Keratinocyte (primary cell): ENCODE measurements around the gene DAGLA. TPM values are rescaled to one million over a fixed set of nuclear protein-coding genes. Genes with fewer than 3 reads are reported as not detected.

Source experiments
- DNase-seq: peaks from one replicate; pipeline ENCODE4 v3.0.0-alpha.2; 2011; ENCODE audit warnings: low read depth, missing footprints, low spot score
- FAIRE-seq: peaks from 2 replicates; lab custom pipeline; 2011; peaks lifted over from hg19 to GRCh38; lab: Jason Lieb, UNC
- H2AFZ ChIP-seq: 2 replicates; pipeline ENCODE4 v1.6.0; 2012; ENCODE audit warnings: low read length, control low read depth, inconsistent platforms; ENCODE audit not compliant: control insufficient read depth
- H3K27ac ChIP-seq: 2 replicates; pipeline ENCODE4 v1.5.1; 2011; ENCODE audit warnings: low read length; ENCODE audit not compliant: control insufficient read depth, insufficient read depth
- H3K27me3 ChIP-seq: 3 replicates; pipeline ENCODE4 v1.6.0; 2011; ENCODE audit warnings: low read length; ENCODE audit not compliant: control insufficient read depth, insufficient read depth; ENCODE audit errors: extremely low read depth
- H3K36me3 ChIP-seq, 2 experiments: 2 replicates in 1 of 2; 3 replicates in 1 of 2; pipeline ENCODE4 v1.5.1; 2011; ENCODE audit warnings: low read length in 2 of 2, mild to moderate bottlenecking in 1 of 2; ENCODE audit not compliant: control insufficient read depth in 2 of 2, insufficient read depth in 2 of 2; ENCODE audit errors: extremely low read depth in 1 of 2
- H3K4me1 ChIP-seq: 3 replicates; pipeline ENCODE4 v1.5.1; 2011; ENCODE audit warnings: low read length; ENCODE audit not compliant: control insufficient read depth, insufficient read depth; ENCODE audit errors: extremely low read depth
- H3K4me2 ChIP-seq: 3 replicates; pipeline ENCODE4 v1.6.0; 2011; ENCODE audit warnings: low read depth, low read length; ENCODE audit not compliant: control insufficient read depth, insufficient read depth; ENCODE audit errors: extremely low read depth
- H3K4me3 ChIP-seq, 3 experiments: fragments of 200-600 bp in 1 of 3; sonication (generic) in 1 of 3; 2 replicates in 2 of 3; 3 replicates in 1 of 3; pipeline ENCODE4 v1.5.1; 2011 to 2016; ENCODE audit warnings: low read length in 3 of 3, mild to moderate bottlenecking in 3 of 3, control low read depth in 2 of 3, inconsistent platforms in 1 of 3, low read depth in 1 of 3, mixed read lengths in 1 of 3, mixed run types in 1 of 3, moderate library complexity in 1 of 3; ENCODE audit not compliant: control insufficient read depth in 2 of 3, insufficient read depth in 2 of 3; ENCODE audit errors: extremely low read depth in 1 of 3
- H3K79me2 ChIP-seq: 2 replicates; pipeline ENCODE4 v1.6.0; 2012; ENCODE audit warnings: low read length; ENCODE audit not compliant: control insufficient read depth, insufficient read depth
- H3K9ac ChIP-seq: 3 replicates; pipeline ENCODE4 v1.6.0; 2011; ENCODE audit warnings: low read length; ENCODE audit not compliant: control insufficient read depth, insufficient read depth; ENCODE audit errors: extremely low read depth
- H3K9me1 ChIP-seq: 3 replicates; pipeline ENCODE4 v1.6.0; 2011; ENCODE audit warnings: low read length; ENCODE audit not compliant: control insufficient read depth, insufficient read depth; ENCODE audit errors: extremely low read depth
- H3K9me3 ChIP-seq: 2 replicates; pipeline ENCODE4 v1.5.1; 2012; ENCODE audit warnings: low read depth, low read length; ENCODE audit not compliant: control insufficient read depth
- H4K20me1 ChIP-seq: 3 replicates; pipeline ENCODE4 v1.6.0; 2011; ENCODE audit warnings: low read length; ENCODE audit not compliant: control insufficient read depth, insufficient read depth; ENCODE audit errors: extremely low read depth
- CTCF ChIP-seq, 3 experiments: IDR thresholded peaks in 1 of 3; conservative IDR thresholded peaks in 1 of 3; optimal IDR thresholded peaks in 1 of 3; 2 replicates in 2 of 3; 3 replicates in 1 of 3; pipeline versions ENCODE3 to v1.5.1; 2011; ENCODE audit warnings: low read length in 3 of 3, mild to moderate bottlenecking in 3 of 3, moderate library complexity in 2 of 3, control low read depth in 1 of 3, inconsistent platforms in 1 of 3; ENCODE audit not compliant: insufficient read depth in 2 of 3; ENCODE audit errors: extremely low read depth in 1 of 3
- EZH2 ChIP-seq: IDR thresholded peaks from one replicate; pipeline ENCODE4 v1.6.1; 2012; ENCODE audit warnings: inconsistent platforms, mild to moderate bottlenecking, low read length, moderate library complexity
- dilution Hi-C: fragments of 300-500 bp; cut with MboI; formaldehyde crosslinking; loops from one replicate; pipeline ENCODE4 v1.7.0; 2020; ENCODE audit warnings: low sequenced_read_pairs; ENCODE audit not compliant: extremely low pct_ligation_motif_present
- polyA plus RNA-seq, 5 experiments: library from polyadenylated mRNA; depleted of rRNA in 3 of 5; stranded (reverse) in 3 of 5; stranded (forward) in 1 of 5; unstranded in 1 of 5; fragments of >200 nt; gene quantifications; 1 replicate in 1 of 5; 2 replicates in 3 of 5; 3 replicates in 1 of 5; pipeline versions ENCODE4 v1.2.1 to v1.2.3, GENCODE V29; 2011 to 2012; ENCODE audit warnings: missing spikeins in 2 of 5, low read depth in 1 of 5, low replicate concordance in 1 of 5

DAGLA gene
- polyA plus RNA-seq, 1 donor (not counting 4 experiments of a cell fraction or from before 2014, with no cell fraction given) = 0.03 TPM

DNA sequence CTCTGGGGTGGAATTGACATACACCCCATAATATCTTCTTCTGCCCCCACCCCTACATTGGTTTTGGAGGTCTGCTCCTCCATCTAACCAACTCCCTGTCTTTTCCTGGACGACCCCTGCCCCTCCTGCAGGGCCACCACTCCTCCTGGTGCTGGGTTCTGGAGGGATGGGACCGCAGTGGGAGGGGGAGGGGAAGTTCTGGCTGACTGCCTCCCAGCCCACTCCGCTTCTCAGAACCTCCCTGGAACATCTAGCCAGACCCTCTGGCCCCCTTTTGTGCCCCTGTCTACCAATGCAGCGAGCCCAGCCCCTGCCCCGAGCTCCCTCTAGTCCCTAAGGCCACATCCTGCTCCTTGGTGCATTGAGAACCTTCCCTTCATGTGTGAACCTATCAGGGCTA, 73.5 kb downstream of the DAGLA start:
- no peak overlapping the region for H3K27ac ChIP-seq
- no peak for FAIRE-seq
- peaks cover 5% of the 10 kb centered on the region for H4K20me1 ChIP-seq
- H2AFZ ChIP-seq = no peak overlapping the region
- no peak overlapping the region for H3K4me2 ChIP-seq
- H3K27me3 ChIP-seq = peaks cover 27% of the 10 kb centered on the region
- no peak for DNase-seq
- H3K9me1 ChIP-seq = no peaks in the 10 kb centered on the region
- no peaks in the 10 kb centered on the region for H3K79me2 ChIP-seq
- no peak for TF ChIP-seq CTCF (optimal IDR thresholded peaks at IDR 0.05 in 1 of 3, IDR thresholded peaks at IDR 0.05 in 1 of 3, conservative IDR thresholded peaks at IDR 0.05 in 1 of 3; ENCODE audit: extremely low read depth in 1 of 3, insufficient read depth in 2 of 3, low read length in 3 of 3)
- TF ChIP-seq EZH2 = no peak
- no peak overlapping the region for H3K4me3 ChIP-seq
- peaks cover 2% of the 10 kb centered on the region for H3K4me1 ChIP-seq
- H3K9ac ChIP-seq = no peak overlapping the region
- H3K36me3 ChIP-seq = no peaks in the 10 kb centered on the region
- dilution Hi-C loops = no loop called here
- no peaks in the 10 kb centered on the region for H3K9me3 ChIP-seq

DNA sequence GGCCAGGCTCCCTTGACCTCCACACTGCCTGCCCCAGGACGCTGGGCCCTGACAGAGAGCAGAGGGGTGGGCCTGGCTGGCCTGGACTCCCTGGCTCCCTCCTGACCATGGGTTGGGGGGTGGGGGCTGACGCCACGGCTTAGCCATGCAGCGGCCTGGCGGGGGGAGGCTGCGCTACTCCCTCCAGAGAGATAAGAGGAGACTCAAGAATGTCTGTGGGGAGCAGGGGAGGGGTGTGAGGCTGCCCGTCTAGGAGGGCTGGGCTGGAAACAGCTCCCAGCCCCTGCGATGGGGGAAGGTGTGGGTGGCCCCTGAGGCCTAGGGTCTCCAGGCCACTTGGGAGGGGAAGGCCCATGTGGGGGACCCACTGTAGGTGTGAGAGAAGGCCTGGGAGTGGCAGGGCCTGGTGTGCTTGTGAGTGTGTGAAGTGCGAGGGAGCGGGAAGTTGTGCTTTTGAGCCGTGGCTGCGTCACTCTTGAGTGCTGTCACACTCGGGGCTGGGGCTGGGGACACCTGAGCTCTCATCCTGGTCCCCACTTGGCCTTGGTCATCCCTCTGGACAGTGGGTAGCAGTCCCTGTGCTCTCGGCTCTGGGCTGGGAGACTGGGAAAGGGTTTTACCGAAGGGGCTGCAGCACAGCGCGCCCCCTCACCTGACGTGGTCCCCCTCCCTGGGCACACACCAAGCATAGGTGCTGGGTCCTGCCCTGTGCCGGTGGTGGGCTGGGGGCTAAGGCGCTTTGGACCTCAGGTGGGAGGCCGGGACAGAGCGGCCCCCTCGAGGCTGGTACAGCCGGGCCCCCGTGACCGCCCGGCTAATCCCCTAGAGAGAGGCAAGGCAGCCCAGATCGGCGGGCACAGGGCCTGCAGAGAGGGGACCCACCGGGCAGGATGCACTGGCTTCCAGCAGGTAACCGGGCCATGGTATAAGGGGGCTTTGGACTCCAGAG, 74.6 kb downstream of the DAGLA start:
- Histone ChIP-seq H3K4me2 (no peak overlapping the region), H2AFZ (no peak overlapping the region), H3K4me3 (no peak overlapping the region), H3K27me3 (peaks cover 22% of the 10 kb centered on the region), H3K9me3 (no peaks in the 10 kb centered on the region), H3K4me1 (peaks cover 2% of the 10 kb centered on the region), H3K27ac (no peak overlapping the region), H3K36me3 (no peaks in the 10 kb centered on the region), H3K9me1 (no peaks in the 10 kb centered on the region), H3K9ac (no peak overlapping the region), H4K20me1 (peaks cover 5% of the 10 kb centered on the region), H3K79me2 (no peaks in the 10 kb centered on the region)
- dilution Hi-C loops = no loop called here
- FAIRE-seq (no peak), DNase-seq (no peak)
- no peak for TF ChIP-seq EZH2
- TF ChIP-seq CTCF (optimal IDR thresholded peaks at IDR 0.05 in 1 of 3, IDR thresholded peaks at IDR 0.05 in 1 of 3, conservative IDR thresholded peaks at IDR 0.05 in 1 of 3; ENCODE audit: extremely low read depth in 1 of 3, insufficient read depth in 2 of 3, low read length in 3 of 3) = no peak
